DMS 273 (cell line): ENCODE data around the gene UBAP1L.
"Not testable (repeated sequence)": the region's sequence is repeated elsewhere in the genome, so short reads cannot be mapped to it uniquely, and the experiment has no call there.

ENCODE experiments used
- DNase-seq: peaks from one replicate; lab custom pipeline; 2025; ENCODE audit not compliant: unreplicated experiment; lab: John Stamatoyannopoulos, UW

The UBAP1L gene

DNA sequence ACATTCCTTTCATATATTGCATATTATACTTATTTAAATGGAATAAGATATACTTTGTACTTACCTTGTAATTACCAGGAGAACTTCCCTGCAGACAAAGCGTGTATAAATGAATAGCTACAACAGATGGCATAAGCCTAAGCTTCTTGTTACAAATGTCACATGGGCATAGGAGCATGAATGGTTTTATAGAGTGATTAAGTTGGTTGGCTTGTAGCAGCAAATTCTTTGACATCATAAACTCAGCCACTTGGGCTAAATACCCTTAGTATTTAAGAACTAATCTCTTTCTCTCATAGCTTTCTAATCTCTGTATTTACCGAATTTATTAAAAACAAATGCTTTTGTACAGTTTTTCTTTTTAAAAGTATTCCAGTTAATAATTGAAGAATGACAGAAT, at the start of gene UBAP1L:
TSS of gene UBAP1L (minus strand) at position 115 of the 400 bp plus-strand sequence. CDS start 8,985 bp downstream, outside the sequence.
- DNase-seq: peak; percentile 68

DNA sequence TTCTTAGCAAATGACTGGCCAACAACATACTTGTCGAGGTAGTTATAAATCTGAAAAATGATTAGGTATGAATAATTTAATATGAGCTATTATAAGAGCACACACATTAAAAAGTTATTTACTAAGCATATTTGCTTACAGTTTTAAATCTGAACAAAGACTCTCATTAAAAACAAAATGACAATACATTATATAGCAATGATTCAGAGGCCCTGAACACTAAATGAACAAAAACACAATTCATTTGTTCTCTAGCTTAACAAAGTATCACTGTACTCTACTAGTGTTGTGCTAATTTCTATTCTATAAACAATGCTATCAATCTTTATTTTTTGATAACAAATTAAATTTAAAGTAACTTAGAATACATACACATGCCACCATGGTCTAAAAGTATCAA, 49.1 kb upstream of the UBAP1L start:
- DNase-seq: no peak

DNA sequence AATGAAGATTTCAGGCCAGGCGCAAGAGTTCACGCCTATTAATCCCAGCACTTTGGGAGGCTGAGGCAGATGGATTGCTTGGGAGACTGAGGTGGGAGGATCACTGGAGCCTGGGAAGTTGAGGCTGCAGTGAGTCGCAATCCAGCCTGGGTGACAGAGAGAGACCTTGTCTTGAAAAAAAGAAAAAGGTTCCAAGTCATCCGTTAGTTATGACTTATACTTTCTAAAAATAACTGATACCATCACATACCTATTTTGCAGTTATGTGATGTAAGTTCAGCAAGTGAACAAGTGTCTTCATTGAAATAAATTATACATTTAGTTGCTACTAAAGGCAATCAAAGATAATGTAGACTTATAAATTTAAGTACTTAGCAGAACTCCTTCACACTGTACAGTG, 48.0 kb upstream of the UBAP1L start:
- DNase-seq: no peak

DNA sequence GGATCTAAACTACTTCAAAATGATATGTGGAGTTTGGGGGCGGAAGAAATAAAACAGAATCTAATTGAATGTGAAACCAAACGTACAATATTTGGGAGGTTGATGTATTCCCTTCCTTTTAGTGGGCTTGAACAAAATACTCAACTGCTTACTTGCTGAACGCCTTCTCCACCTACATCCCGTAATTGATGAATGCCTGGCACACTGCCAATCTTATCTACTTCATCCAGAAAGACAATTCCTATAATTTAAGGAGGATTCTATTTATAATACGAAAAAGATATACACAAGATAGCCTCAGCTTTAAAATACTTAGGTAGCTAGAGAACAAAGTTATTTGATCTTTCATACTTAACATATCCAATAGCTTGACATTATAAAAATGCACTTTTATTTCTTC, 41.7 kb upstream of the UBAP1L start:
- no peak for DNase-seq

DNA sequence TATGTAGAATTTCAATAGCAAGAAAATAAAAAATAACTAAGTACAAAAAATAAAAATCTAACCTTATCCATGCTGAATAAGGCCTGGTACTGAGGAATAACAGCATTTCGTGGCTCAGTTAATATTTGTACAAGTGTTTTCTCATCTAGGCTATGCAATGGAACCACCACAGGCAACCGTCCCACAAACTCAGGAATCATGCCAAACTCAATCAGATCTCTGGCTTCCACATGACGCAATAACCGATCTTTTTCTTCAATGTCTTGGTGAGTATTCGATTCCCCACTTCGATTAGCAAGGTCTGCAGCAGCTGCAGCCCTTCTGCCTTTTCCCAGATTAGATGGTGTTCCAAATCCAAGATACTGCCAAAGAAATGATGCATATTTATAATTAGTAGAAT, 39.7 kb upstream of the UBAP1L start:
- no peak for DNase-seq

DNA sequence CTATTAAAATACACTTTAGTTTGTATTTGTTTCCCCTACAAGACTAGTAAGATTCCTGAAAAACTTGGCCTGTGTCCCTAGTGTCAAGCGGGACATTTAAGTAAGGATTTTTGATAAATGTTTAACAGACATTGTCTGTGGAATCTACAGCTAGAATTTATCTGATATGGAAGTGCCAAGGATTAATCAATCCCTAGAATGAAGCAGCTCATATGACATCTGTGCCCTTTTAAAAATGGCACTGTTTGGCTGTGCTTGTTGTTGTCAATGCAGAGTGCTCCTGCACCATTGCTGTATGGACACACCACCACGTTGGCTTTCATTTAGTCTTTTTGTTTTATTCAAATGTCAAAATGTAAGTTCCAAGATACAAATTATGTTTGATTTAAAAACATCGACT, 32.9 kb upstream of the UBAP1L start:
- no peak for DNase-seq

DNA sequence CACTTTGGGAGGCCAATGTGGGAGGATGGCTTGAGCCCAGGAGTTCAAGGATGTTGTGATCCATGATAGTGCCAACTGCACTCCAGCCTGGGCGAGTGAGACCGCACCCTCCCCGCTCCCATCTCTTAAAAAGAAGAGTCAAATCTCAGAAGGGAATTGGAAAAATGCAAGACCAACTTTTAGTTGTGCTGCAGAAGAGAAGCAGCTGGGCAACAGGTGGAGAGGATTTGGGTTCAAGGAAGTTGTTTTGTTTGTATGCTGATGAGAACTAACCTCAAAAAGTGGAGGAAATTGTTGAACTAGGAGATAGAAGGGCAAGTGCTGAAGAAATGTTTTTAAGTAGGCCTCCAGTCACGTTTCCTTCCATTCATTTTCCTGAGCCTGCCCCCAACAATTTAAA, 31.4 kb upstream of the UBAP1L start:
- DNase-seq: no peak

DNA sequence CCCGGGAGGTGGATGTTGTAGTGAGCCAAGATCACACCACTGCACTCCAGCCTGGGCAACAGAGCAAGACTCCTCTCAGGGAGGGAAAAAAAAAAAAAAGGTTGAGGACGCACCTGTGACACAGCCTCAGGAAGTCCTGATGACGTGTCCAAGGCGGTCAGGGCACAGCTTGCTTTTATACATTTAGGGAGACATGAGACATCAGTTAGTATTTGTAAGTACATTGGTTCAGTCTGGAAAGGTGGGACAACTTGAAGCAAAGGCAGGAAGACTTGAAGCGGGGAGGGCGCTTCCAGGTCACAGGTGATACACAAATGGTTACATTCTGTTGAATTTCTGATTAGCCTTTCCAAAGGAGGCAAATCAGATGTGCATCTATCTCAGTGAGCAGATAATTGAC, 23.6 kb upstream of the UBAP1L start:
- not testable (repeated sequence) for DNase-seq

DNA sequence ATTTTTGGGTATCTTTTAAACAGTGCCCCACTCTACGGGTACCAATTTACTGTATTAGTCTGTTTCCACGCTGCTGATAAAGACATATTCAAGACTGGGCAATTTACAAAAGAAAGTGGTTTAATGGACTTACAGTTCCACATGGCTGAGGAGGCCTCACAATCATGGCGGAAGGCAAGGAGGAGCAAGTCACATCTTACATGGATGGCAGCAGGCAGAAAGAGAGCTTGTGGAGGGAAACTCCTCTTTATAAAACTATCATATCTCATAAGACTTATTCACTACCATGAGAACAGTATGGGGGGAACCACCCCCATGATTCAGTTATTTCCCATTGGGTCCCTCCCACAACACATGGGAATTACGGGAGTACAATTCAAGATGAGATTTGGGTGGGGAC, 22.9 kb upstream of the UBAP1L start:
- not testable (repeated sequence) for DNase-seq

DNA sequence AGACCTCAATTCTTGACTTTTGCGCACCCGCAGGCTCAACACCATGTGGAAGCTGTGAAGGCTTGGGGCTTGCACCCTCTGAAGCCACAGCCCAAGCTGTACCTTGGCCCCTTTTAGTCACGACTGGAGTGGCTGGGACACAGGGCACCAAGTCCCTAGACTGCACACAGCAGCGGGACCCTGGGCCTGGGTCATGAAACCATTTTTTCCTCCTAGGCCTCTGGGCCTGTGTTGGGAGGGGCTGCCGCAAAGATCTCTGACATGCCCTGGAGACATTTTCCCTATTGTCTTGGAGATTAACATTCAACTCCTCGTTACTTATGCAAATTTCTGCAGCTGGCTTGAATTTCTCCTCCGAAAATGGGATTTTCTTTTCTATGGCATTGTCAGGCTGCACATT, 22.1 kb upstream of the UBAP1L start:
- not testable (repeated sequence) for DNase-seq

DNA sequence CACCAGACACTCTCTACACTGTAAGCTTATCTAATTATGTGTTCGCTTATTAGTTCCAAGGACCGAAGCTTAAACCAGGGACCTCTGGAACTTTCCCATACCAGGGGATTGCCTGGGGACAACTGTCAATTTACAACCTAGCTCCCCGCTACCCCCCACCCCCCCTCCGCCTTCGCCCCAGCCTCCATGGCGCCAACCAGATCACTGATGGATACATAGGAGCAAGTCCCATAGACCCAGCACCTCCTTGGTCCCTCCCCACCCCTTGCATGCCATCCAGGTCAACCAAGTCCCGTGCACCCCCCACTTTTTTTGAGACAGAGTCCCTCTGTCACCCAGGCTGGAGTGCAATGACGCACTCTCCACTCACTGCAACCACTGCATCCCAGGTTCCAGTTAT, 19.5 kb upstream of the UBAP1L start:
- no peak for DNase-seq

DNA sequence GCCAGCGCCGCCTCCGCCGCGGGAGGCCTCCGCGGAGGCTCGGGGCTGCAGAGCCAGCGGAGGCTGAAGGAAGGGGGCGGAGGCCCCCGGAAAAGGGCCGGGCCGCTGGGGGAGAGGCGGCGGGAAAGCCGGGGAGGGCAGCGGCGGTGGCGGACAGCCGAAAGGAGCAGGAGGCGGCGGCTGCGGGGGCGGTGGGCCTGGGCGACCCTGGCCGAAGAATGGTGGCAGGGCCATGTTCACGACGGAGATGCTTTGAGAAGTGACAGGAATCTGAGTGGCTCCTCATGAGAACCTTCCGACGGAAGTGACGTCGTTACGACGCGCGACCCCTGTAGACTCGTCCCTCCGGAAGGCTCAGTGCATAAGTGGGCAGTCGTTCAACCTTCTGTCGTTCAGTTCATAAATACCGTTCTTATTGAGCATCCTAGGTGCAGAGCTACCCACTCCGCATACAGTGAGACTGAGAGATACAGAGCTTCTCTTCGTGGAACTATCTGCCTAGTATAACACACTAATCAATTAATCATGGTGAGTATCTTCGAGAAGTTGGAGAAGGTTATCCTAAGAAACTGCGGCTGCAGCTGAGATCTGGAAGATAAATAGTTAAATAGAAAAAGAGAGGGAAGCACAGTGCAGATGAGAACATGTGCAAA, 18.7 kb upstream of the UBAP1L start, which contains the start of gene PDCD7:
TSS of gene PDCD7 (minus strand) at position 261 of the 653 bp plus-strand sequence. CDS start at position 234, 27 bp downstream.
- peak; percentile 95 for DNase-seq

DNA sequence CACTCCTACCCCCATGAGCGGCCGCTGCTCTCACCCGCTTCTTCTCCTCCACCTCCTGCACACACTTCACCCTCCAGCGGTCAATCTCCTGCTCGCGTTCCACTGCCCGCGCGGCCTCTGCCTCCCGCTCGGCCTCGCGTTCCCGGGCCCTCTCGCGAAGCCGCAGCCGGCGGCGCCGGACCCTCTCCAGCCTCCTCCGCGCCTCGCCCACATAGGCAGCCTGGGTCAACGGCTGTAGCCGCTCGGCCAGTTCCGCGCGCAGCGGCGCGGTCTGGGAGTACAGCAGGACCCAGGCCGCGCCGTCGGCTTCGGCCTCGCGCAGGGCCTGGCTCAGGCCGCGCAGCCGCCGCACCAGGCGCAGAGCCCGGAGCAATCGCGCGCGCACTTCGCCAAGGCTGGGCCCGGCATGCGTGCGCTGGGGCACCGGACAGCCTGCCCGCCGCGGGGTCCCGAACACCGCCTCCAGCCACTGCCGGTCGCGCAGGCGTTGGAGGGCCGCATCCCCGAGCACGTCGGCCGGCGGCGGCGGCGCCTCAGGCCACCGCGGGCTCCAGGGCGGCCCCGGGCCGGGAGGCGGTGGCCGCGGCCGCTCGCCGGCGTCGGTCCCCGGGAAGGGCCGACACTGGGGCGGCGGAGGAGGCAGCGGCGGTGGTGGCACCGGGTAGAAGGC, 18.0 kb upstream of the UBAP1L start:
- DNase-seq: peak; percentile 71

DNA sequence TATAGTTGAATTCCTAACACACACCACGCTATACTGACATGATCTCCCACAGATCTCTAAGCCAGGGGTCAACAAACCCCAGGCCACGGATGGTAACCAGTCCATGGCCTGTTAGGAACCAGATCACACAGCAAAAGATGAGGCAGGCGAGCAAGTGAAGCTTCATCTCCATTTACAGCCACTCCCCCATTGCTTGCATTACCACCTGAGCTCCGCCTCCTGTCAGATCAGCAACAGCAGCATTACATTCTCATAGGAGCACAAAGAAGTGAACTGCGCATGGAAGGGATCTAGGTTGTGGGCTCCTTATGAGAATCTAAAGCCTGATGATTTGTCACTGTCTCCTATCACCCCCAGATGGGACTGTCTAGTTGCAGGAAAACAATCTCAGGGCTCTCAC, 15.9 kb upstream of the UBAP1L start:
- no peak for DNase-seq

DNA sequence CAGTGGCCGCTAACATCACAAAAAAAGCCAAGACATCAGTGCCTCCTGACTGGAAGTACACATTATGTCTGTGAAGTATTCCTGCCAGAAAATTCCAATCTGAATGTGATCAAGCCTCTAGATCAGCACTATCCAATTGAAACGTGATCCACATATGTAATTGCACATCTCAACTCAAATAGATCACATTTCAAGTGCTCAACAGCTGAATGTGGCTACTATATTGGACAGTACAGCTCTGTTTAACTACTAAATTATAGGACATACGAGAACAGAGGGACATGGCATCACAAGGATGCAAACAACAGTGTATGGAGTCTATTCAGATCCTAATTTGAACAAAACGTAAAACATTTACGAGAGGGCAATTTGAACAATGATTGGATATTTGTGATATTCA, 542 bp upstream of the UBAP1L start:
- DNase-seq: peak; percentile 41

DNA sequence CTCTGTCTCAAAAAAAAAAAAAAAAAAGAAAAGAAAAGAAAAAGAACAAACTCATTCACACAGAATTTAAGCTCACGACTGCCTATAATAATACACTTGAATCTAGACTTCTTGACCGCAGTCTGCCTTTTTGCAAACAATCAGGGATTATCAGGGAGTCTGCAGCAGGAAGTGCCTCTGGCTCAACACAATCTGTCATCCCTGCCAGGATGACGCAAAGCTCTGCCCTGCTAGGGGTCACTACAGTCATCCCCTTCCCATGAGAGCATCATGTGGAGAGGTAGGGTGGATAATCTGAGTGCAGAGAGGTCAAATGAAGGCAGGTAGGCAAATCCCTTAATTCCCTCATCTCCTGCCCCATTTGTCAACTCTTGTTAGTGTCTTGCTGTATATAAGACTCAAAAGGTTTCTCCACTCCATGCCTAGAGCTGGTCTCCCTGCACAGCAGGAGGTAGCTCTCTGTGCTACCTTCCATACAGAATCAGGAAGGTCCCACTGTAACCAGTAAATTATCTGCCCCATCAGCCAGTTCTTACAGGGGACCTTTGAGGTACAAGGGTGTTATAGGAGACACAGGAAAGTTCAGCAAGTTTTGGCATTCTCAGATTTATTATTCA, 4.2 kb downstream of the UBAP1L start:
- DNase-seq: no peak

DNA sequence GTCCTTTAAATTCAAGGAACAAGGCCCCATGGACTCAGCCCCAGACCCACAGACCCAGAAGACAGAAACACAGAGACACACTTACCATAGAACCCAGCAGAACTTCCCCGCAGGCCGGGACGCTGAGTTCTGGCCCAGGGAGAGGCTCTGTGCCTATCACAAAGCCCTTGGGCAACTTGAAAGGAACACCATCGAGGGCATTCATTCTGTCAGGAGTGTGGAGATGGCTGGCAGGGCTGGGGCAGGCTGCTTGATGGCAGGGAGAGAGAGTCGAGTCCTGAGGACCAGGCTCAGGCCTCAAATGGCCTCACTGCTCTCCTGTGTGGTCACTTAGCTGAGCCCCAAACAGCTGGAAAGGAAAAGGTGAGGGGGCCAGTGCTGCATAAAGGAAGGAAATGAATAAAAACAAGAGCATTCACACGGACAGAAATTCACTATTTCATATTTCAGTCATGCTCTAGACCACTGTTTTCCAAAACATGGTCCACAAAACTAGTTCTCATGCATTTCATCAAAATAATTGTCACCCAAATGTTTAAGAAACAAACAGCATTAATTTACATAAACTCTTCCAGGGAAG, 8.9 kb downstream of the UBAP1L start:
- no peak for DNase-seq

DNA sequence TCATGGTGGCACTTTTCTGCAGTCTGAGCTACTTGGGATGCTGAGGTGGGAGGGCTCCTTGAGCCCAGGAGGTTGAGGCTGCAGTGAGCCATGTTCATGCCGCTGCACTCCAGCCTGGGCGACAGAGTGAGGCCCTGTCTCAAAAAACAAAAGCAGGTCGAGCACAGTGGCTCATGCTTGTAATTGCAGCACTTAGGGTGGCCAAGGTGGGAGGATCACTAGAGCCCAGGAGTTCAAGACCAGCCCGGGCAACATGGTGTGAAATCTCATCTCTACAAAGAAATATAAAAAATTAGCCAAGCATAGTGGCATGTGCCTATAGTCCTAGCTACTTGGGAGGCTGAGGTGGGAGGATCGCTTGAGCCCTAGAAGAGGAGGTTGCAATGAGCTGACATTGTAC, 10.0 kb downstream of the UBAP1L start:
- DNase-seq: no peak

DNA sequence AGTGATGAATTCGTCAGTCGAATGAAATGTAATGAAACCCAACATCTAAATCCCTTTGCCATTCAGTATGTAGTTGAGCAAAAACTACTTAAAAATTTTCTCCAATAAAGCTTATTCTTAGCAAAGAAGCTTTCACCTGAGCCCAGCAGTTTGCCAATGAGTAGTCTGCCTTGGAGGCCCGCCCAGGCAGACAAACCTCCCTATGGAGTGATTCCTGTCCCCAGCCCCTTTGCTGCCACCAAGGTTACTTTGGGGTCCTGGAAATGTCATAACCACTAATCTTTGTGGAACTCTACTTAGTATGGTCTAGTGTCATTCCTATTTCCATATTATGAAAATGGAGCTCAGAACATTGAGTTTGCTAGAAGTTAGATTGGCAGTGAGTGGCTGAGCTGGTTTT, 12.1 kb downstream of the UBAP1L start:
- DNase-seq: no peak

DNA sequence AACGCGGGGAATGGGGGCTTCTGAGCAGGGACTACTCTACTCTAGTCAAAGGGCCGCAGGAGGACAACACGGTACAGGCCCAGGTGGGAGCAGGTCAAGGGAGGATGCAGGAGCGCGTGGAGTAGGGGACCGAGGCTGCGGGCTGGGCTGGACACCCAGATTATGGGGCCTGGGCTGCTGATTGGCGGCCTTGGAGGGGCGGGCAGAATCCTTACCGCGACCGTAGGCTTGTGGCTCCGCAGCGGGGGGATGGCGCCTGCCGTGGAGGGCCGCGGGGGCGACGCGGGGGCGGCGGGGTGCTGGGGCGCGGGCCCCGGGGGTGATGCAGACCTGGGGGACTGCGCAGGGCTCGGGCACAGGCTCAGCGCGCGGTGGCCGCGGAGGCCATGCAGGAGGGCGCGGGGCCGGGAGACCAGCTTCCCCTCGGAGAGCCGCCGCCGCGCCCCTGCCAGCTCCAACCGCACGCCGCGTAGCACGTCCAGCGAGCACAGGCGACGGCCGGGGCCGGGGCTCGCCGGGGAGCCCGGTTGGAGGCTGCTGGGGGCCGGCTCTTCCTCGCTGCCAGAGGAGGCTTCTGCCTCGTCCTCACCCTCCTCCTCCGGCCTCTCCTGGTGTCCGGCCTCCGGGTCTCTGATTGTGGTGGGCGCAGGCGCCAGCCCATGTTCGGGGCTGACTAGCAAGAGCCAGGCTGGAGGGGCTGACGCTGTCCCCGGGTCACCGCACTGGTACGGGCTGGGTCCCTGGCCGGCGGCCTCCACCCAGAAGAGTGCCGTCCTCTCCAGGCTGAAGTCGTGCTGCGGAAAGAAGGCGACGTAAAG, 12.9 kb downstream of the UBAP1L start:
- DNase-seq: no peak

DNA sequence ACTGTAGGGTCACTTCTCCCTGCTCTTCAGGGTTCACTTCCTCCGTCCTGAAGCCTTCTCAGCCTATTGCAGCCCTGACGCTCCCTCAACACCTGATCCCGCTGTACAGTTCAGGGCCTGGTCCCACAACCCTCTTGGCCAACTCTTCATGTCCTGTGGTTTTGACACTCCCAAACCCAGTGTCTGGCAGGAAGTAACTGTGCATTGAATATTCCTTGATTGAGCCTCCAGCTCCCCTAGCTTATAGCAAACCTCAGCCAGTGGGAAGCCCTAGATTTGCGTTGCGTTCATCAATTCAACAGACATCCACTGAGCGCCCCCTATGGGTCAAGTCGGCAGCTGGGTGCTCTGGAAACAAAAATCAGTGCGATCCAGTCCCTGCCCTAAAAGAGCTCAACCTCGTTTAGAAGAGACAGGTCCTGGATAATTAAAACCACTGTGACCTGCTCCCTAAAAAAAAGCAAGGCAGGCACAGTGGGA, 13.5 kb downstream of the UBAP1L start:
- peak; percentile 62 for DNase-seq
